Neutrophil (primary cell): ENCODE results near the gene DLX2.
"Not testable (repeated sequence)": the region's sequence is repeated elsewhere in the genome, so short reads cannot be mapped to it uniquely, and the experiment has no call there.

Experiments used
- H3K27ac ChIP-seq: fragments of 200-600 bp; sonication (generic); 2 replicates; pipeline ENCODE4 v1.5.1; 2016; ENCODE audit warnings: mild to moderate bottlenecking, moderate library complexity
- H3K27me3 ChIP-seq: fragments of 200-600 bp; sonication (generic); 2 replicates; pipeline ENCODE4 v1.6.0; 2016; ENCODE audit warnings: mild to moderate bottlenecking
- H3K36me3 ChIP-seq: fragments of 200-600 bp; sonication (generic); 2 replicates; pipeline ENCODE4 v1.5.1; 2017
- H3K4me1 ChIP-seq, 2 experiments: fragments of 200-600 bp in 1 of 2; sonication (generic) in 1 of 2; 1 replicate in 1 of 2; 2 replicates in 1 of 2; pipeline versions ENCODE4 v1.5.1 to v1.6.1; 2013 to 2016; ENCODE audit warnings: low read depth in 1 of 2, low read length in 1 of 2, mild to moderate bottlenecking in 1 of 2, moderate library complexity in 1 of 2; ENCODE audit not compliant: control insufficient read depth in 1 of 2, insufficient read depth in 1 of 2
- H3K4me3 ChIP-seq, 2 experiments: fragments of 200-600 bp in 1 of 2; sonication (generic) in 1 of 2; 1 replicate in 1 of 2; 2 replicates in 1 of 2; pipeline ENCODE4 v1.5.1; 2013 to 2016; ENCODE audit warnings: low read depth in 1 of 2, low read length in 1 of 2, mild to moderate bottlenecking in 1 of 2, moderate library complexity in 1 of 2
- H3K9me3 ChIP-seq: fragments of 200-600 bp; sonication (generic); 2 replicates; pipeline ENCODE4 v1.5.1; 2016
- CTCF ChIP-seq: fragments of 200-600 bp; sonication (generic); IDR thresholded peaks from 2 replicates; pipeline ENCODE4 v1.5.1; 2016; ENCODE audit warnings: antibody characterized with exemption

Gene DLX2

GRCh38 chr2:172073518-172073917 is 29.2 kb downstream of the DLX2 start:
- no peak overlapping the region for H3K4me3 ChIP-seq
- H3K27me3 ChIP-seq, result peaks cover 24% of the 10 kb centered on the region
- no peak for TF ChIP-seq CTCF
- H3K36me3 ChIP-seq, result no peaks in the 10 kb centered on the region
- H3K4me1 ChIP-seq, result no peaks in the 10 kb centered on the region
- no peaks in the 10 kb centered on the region for H3K9me3 ChIP-seq
- no peak overlapping the region for H3K27ac ChIP-seq

DNA sequence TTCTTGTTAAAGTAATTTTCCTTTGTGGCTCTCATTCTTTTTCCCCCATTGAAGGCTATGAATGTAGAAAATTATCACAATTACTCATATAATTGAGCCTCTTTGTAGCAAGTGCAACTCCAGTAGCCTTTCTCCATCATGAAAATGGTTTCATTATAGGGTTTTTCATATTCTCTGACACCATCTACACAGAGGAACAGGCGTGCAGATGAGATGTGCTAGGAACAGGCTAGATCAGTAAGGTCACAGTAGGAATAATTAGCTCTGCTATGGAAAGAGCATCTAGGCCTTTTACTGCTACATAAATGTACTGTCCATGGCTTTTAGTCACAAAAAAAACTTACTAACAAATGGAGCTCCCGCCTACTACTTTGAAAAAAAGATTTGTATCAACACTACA is 30.0 kb downstream of the DLX2 start:
- Histone ChIP-seq H3K36me3 (no peaks in the 10 kb centered on the region), H3K27ac (no peak overlapping the region), H3K9me3 (no peaks in the 10 kb centered on the region), H3K4me3 (no peak overlapping the region), H3K27me3 (peaks cover 16% of the 10 kb centered on the region), H3K4me1 (no peaks in the 10 kb centered on the region)
- no peak for TF ChIP-seq CTCF

- TF ChIP-seq CTCF, result no peak
- Histone ChIP-seq H3K4me3 (no peak overlapping the region), H3K36me3 (no peaks in the 10 kb centered on the region), H3K9me3 (no peaks in the 10 kb centered on the region), H3K27ac (no peak overlapping the region), H3K27me3 (peaks cover 12% of the 10 kb centered on the region), H3K4me1 (no peaks in the 10 kb centered on the region)
These were observed 30.4 kb downstream of the DLX2 start for GRCh38 chr2:172072303-172072702.

DNA sequence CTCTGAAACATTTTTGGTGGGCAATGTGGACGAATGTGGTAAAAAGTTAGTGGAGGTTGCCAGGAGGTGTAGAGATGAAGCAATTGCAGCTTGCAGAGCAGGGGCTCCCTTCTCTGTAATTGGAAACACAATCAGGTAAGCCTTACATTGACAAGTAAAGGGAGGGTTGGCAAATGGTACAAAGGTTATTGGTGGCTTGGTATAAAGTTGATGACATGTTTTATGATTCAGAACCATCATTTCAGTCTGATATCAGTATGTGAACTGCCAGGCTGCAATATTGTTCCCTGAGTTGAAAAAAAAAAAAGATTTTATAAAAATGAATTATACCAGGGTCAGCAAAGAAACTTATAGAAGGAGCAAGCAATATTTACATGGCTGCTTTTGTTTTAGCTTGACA is 31.8 kb downstream of the DLX2 start:
- H3K36me3 ChIP-seq, result no peaks in the 10 kb centered on the region
- no peak overlapping the region for H3K27ac ChIP-seq
- H3K27me3 ChIP-seq, result no peaks in the 10 kb centered on the region
- no peaks in the 10 kb centered on the region for H3K4me1 ChIP-seq
- H3K9me3 ChIP-seq, result no peaks in the 10 kb centered on the region
- no peak overlapping the region for H3K4me3 ChIP-seq
- TF ChIP-seq CTCF, result no peak

DNA sequence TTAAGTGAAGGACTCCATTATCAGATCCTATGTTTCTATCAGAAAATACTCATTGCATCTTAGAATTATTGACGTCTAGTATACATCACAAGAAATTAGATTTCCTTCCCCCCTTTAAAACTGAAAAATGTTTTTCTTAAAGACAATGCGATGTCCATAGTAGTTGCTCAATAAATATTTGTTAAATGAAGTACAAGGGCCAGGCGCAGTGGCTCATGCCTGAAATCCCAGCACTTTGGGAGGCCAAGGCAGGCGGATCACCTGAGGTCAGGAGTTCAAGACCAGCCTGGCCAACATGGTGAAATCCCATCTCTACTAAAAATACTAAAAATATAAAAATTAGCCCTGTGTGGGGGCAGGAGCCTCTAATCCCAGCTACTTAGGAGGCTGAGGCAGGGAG is 34.8 kb downstream of the DLX2 start:
- H3K27ac ChIP-seq, H3K36me3 ChIP-seq, H3K9me3 ChIP-seq, H3K4me1 ChIP-seq, H3K4me3 ChIP-seq, H3K27me3 ChIP-seq: not testable (repeated sequence)

DNA sequence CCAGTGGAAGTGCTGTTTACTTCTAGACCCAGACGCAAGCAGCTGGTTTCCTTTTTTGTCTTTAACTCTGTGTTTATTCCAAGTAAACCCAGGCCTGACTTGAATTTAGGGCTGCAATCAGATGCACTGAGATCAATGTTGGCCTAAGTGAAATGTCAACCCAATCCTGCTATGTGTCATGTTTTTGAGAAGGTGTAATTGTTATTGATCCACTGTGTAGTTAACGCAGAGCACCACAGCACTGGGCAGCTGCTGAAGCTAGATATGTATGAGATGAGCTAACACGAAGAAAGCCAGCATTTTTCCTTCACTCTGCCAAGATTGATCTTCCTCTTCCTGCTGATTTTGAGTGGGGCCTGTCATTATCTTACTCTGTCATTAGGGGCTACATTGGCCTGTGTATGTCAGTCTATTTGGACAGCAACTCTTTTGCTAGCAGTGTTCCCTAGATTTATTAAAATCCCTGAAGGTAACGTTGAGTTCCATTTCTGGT is 36.3 kb downstream of the DLX2 start:
- Histone ChIP-seq H3K36me3 (no peaks in the 10 kb centered on the region), H3K27me3 (no peaks in the 10 kb centered on the region), H3K27ac (no peak overlapping the region), H3K9me3 (no peaks in the 10 kb centered on the region), H3K4me1 (no peaks in the 10 kb centered on the region), H3K4me3 (no peak overlapping the region)
- no peak for TF ChIP-seq CTCF
